Measurements from ENCODE around the gene PHTF2. TPM values are rescaled to one million over a fixed set of nuclear protein-coding genes. Genes with fewer than 3 reads are reported as not detected.
"Not testable (repeated sequence)": the region's sequence is repeated elsewhere in the genome, so short reads cannot be mapped to it uniquely, and the experiment has no call there.

PHTF2 gene
- total RNA-seq, 2 donors from 2014 or later = 19.1 to 41.3 TPM

DNA sequence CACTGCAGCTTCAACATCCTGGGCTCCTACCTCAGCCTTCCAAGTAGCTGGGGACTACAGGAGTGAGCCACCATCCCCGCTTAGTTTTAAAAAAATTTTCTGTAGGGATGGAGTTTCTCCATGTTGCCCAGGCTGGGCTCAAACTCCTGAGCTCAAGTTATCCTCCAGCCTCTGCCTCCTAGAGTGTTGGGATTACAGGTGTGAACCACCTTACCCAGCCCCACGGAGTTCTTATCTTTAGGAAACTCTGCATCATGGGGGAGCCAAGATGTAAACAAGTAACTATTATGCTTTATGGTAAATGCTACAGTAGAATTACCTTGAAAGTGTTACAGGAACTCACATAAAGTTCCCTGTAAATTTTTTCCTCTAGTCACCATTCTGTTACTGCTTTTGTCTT, 65.3 kb downstream of the PHTF2 start:
- no peak for DNase-seq (ENCODE audit: low spot score)
- intact Hi-C loops (cut with DNase I) = no loop called here

GRCh38 chr7:77866370-77866769, 67.8 kb downstream of the PHTF2 start:
- no peak for DNase-seq (ENCODE audit: low spot score)
- intact Hi-C loops (cut with DNase I) = loop anchor here in 1 of 2 donors (5.0 kb wide), 1 partner anchor 41 kb away; no protein-coding TSS in a partner anchor

DNA sequence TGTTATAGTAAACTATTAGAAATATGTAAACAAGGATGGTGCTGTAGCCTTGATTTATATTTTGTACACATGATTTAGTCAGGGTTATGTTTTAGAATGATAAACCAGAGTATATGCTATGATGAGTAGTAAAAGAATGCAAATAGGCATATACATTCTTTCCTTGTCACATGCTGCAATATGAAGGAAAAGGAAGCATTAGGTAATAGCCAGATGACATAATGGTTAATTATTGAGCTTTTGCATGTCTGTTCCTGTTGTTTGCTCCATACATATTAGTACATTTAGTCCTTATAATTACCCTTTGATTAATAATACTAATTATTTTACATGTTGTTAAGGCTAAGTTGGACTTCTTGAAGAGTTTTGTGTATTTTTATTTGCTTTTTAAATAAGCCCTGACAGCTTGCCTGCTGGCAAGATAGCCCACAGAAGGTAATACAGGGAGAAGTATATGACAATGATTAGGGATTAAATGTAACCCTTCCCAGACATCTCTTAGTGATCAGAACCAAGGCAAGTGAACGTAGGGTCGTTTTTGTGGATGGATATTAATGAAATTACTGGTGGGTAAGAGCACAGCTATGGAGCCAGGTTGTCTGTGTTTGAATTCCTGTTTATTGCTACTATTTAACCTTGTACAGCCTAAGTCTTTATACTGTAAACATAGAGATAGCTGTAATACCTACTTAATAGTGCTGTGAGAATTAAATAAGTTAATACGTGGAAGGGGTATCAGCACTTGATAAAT, 68.4 kb downstream of the PHTF2 start:
- intact Hi-C loops (cut with DNase I) = loop anchor here in 1 of 2 donors (5.0 kb wide), 1 partner anchor 40 kb away; no protein-coding TSS in a partner anchor
- no peak for DNase-seq (ENCODE audit: low spot score)

DNA sequence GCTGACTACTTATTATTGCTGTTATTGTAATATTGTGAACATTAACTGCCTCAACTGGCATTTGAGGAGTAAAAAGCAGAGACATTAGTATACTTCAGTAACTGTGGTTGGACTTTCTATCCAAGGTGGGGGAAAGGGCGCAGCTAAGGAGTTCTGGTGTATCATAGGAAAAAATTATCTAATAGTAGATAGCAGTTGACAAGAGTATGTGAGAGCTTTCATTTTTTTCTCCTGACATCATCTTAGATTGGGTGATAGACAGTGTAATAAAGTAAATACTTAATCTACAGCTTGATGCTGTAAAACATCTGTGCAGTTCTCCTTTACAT, 68.9 kb downstream of the PHTF2 start:
- intact Hi-C loops (cut with DNase I) = loop anchor here in 1 of 2 donors (5.0 kb wide), 1 partner anchor 40 kb away; no protein-coding TSS in a partner anchor
- DNase-seq (ENCODE audit: low spot score) = no peak

- intact Hi-C loops (cut with DNase I); DNase-seq (ENCODE audit: low spot score): not testable (repeated sequence)
These were observed 73.7 kb downstream of the PHTF2 start for GRCh38 chr7:77872256-77872655.

DNA sequence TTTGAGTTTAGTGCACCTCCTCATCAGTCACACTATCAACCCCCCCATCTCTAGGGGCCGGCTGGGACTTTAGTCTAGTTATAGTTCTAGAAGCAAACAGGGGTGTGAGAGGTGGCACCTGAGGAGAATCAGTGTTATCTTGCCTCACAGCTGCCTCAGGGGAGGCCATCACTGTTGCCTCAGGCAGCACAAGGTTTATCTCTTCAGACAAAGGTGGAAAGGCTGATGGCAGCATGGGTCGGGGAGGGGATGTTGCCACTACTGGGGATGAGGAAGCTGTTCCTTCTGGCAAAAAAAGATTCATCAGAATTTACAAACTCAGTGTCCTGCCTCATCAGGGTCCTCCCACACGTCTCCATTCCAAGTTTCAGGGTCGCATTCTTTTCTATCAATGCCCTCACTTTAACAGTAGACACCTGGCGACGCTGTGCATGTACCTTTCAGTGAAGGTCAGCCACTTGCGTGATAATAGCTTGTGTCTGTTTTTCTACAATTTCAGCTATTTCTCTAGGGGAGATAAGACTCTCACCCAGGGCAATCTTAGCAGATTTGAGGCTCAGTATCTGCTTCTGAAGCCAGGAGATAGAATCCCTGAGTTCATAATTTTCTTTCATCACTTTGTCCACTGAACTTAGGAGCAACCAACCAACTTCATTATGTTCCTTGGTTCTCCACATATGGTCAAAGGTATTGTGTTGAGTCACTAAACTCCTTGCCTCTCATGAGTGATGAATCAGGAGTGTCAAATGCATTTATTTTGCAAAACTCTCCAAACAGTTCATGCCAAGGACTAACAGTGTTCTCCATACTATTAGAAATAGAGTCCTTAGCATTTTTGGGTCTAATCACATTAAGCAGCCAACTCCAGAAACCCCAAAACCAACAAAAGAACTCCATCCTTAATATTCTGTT, 75.1 kb downstream of the PHTF2 start:
- intact Hi-C loops (cut with DNase I); DNase-seq (ENCODE audit: low spot score): not testable (repeated sequence)

GRCh38 chr7:77877791-77878190, 79.2 kb downstream of the PHTF2 start:
- intact Hi-C loops (cut with DNase I) = no loop called here
- no peak for DNase-seq (ENCODE audit: low spot score)

- intact Hi-C loops (cut with DNase I) = no loop called here
- DNase-seq (ENCODE audit: low spot score) = no peak
These were observed 79.9 kb downstream of the PHTF2 start for GRCh38 chr7:77878500-77878899.

GRCh38 chr7:77879272-77879671, 80.7 kb downstream of the PHTF2 start:
- intact Hi-C loops (cut with DNase I) = no loop called here
- no peak for DNase-seq (ENCODE audit: low spot score)

GRCh38 chr7:77881871-77882270, 83.3 kb downstream of the PHTF2 start:
- intact Hi-C loops (cut with DNase I) = no loop called here
- DNase-seq (ENCODE audit: low spot score) = no peak

GRCh38 chr7:77885155-77885554, 86.6 kb downstream of the PHTF2 start:
- DNase-seq (ENCODE audit: low spot score) = no peak
- intact Hi-C loops (cut with DNase I) = no loop called here

GRCh38 chr7:77887567-77887966, 89.0 kb downstream of the PHTF2 start:
- no peak for DNase-seq (ENCODE audit: low spot score)
- intact Hi-C loops (cut with DNase I) = no loop called here

DNA sequence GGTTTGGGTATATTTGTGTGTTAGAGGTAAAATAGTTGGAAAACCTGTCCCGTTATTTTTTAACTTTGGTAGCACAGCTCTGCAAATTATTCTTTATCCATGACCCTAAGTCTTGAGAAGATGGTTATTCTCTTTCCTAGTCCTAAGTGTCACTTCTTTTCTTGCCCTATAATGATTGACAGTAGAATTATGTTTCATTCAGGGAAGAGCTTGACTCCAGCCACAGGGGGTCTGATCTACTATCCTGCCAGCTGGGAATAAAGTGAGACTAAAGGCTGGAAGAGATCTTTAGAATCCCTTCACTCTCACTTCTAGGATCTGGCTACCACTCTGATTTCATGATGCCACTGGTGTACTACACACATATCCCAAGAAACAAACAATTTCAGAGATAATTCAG, 90.4 kb downstream of the PHTF2 start:
- no peak for DNase-seq (ENCODE audit: low spot score)
- intact Hi-C loops (cut with DNase I) = no loop called here

DNA sequence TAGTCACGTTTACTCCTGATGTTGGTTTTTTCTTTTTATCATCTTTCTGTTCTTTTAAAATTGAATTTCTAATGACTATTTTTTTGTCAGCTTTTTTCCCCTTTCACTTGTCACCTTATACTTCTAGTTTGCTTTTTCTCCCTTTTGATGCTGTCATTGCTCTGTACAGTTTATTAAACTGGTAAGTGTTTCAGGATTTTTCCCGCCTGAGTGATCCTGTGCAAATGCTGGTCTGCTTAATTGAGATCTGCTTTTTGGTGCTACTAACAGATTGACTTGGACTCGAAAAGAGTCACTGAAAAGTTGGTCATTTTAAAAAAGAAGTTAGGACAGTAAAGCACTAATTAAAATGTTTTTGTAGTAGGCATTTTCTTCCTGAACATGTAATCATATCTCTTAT, 95.2 kb downstream of the PHTF2 start:
- no peak for DNase-seq (ENCODE audit: low spot score)
- intact Hi-C loops (cut with DNase I) = no loop called here

DNA sequence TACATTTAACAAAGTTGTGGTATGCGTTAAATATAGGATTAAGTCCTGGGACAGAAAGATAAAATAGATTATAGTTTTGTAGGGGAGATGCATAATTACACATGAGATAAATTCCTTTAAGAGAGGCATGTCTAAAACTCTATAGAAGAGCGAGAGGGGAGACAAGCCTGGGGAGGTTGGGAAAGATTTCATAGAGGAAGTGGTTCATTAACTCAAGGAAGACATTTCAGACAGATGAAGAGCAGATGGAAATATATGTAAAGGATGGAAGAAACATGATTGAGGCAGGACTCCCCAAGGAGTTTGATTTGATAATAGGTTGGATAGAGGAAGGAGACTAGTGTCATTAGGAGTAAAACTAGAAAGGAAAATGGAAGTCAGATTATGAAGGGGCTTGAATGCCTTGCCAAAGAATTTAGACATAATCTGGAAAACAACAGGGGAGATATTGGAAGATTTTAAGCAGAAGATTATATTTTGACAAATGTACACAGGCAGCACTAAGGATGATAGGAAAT, 96.1 kb downstream of the PHTF2 start:
- DNase-seq (ENCODE audit: low spot score) = no peak
- intact Hi-C loops (cut with DNase I) = no loop called here

GRCh38 chr7:77895905-77896304, 97.3 kb downstream of the PHTF2 start:
- DNase-seq (ENCODE audit: low spot score) = no peak
- intact Hi-C loops (cut with DNase I) = no loop called here

GRCh38 chr7:77897004-77897547, 98.5 kb downstream of the PHTF2 start:
- intact Hi-C loops (cut with DNase I) = no loop called here
- DNase-seq (ENCODE audit: low spot score) = no peak

DNA sequence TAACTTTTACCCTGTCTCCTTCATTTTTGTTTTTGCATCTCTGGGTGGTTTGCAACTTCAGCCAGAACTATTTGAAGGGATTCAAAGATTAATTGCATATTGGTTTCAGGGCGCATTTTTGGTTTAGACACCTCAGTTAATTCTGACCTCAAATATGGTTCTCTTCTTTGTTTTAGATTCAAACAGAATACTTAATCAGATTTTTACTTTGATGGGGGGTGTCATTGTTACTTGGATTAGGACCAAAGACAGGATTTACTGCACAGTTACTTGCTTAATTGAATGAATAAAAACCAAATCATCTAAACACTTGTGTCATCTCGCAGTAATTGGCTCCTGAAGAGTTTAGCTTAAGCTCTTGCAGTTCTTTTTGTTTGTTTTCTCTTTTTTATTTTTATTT, 100.9 kb downstream of the PHTF2 start:
- DNase-seq (ENCODE audit: low spot score) = no peak
- intact Hi-C loops (cut with DNase I) = no loop called here

DNA sequence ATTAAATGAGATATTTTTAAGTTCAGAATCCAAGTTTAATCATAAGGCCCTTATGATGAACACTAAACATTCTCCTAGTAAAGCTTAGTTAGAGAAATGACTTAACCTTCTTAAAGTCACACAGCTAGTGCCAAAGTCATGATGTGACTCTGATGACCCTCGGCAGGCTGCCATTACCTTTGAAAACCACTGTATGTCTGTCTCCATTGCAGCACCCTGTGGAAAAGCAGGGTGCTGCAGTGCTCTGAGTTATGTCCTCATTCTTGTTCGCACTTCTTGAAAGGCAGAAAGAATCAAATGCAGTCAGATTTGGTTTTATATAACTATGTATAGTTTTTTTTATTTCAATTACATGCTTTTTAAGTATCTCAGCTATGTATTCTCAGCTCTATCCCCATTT, 105.0 kb downstream of the PHTF2 start:
- DNase-seq (ENCODE audit: low spot score) = no peak
- intact Hi-C loops (cut with DNase I) = no loop called here

DNA sequence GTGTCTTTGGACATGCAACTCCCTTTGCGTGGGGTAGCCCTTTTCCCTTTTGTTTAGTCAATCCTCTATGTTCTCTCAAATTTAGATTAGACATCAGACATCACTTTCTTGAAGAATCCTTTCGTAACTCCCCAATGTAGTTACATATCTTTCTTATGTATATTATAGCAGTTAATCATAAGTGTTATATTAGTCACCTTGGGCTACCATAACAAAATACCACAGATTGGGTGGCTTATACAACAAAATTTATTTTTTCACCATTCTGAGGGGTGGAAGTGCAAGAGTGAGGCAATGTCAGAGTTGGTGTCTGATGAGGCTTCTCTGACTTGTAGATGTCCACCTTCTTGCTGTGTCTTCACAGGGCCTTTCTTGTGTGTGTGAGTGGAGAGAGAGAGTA, 105.7 kb downstream of the PHTF2 start:
- intact Hi-C loops (cut with DNase I) = no loop called here
- DNase-seq (ENCODE audit: low spot score) = no peak

Data from posterior vena cava (tissue), 2 donors.